ENCODE measurements around the gene KMT2C.

- TF ChIP-seq CTCF (IDR thresholded peaks at IDR 0.05) = no peak
- no peak for TF ChIP-seq ZFX (IDR thresholded peaks at IDR 0.05; ENCODE audit: borderline replicate concordance)
Measured at GRCh38 chr7:152089183-152089582, 346.6 kb downstream of the KMT2C start.
